PC-3 (cell line): ENCODE results near the gene B4GALNT3. TPM values are rescaled to one million over a fixed set of nuclear protein-coding genes. Genes with fewer than 3 reads are reported as not detected.

ENCODE experiments used
- ATAC-seq: fragments of 200-7000 bp; cut with Tn5 transposase; 2 replicates; pipeline ENCODE4 v1.9.1; 2020; ENCODE audit warnings: mild to moderate bottlenecking, moderate library complexity
- BruUV-seq: library from RNA; stranded (reverse); fragments of 400-500 nt; replicated peaks from 2 replicates; lab custom pipeline; 2021; lab: Mats Ljungman, UMichigan
- CTCF ChIA-PET: fragments of 300-600 bp; sonication (Branson Sonifier 250); formaldehyde crosslinking; loops from one replicate; lab custom pipeline; 2022; ENCODE audit warnings: antibody characterized with exemption; lab: Charles Lee
- POLR2A ChIA-PET: fragments of 300-600 bp; sonication (Branson Sonifier 250); formaldehyde crosslinking; loops from one replicate; lab custom pipeline; 2022; ENCODE audit warnings: antibody characterized with exemption; ENCODE audit not compliant: unreplicated experiment; lab: Charles Lee
- DNase-seq: peaks from one replicate; pipeline ENCODE4 v3.0.0-alpha.2; 2015
- H2AFZ ChIP-seq: fragments of 300-600 bp; sonication (generic); 2 replicates; pipeline ENCODE4 v1.6.0; 2016; ENCODE audit warnings: antibody characterized with exemption, low read length
- H3F3A ChIP-seq: fragments of 300-600 bp; sonication (generic); one replicate; pipeline ENCODE4 v1.6.0; 2017; ENCODE audit warnings: antibody characterized with exemption, low read length, control low read depth, mild to moderate bottlenecking; ENCODE audit not compliant: unreplicated experiment
- H3K27ac ChIP-seq: fragments of 300-600 bp; sonication (generic); 2 replicates; pipeline ENCODE4 v1.5.1; 2016; ENCODE audit warnings: mild to moderate bottlenecking, low read length
- H3K27me3 ChIP-seq: fragments of 300-600 bp; sonication (generic); 2 replicates; pipeline ENCODE4 v1.6.1; 2016; ENCODE audit warnings: low read length, mixed read lengths
- H3K36me3 ChIP-seq: fragments of 300-600 bp; sonication (generic); 2 replicates; pipeline ENCODE4 v1.6.1; 2016; ENCODE audit warnings: low read depth, mixed run types, low read length, mixed read lengths
- H3K4me1 ChIP-seq: fragments of 300-600 bp; sonication (generic); 2 replicates; pipeline ENCODE4 v1.5.1; 2016; ENCODE audit warnings: low read length; ENCODE audit not compliant: insufficient read depth
- H3K4me2 ChIP-seq: fragments of 300-600 bp; sonication (generic); 2 replicates; pipeline ENCODE4 v1.6.0; 2016; ENCODE audit warnings: low read length
- H3K4me3 ChIP-seq: fragments of 300-600 bp; sonication (generic); 2 replicates; pipeline ENCODE4 v1.5.1; 2016; ENCODE audit warnings: mild to moderate bottlenecking, low read length, mixed read lengths
- H3K79me2 ChIP-seq: fragments of 300-600 bp; sonication (generic); 2 replicates; pipeline ENCODE4 v1.6.1; 2017; ENCODE audit warnings: low read length, mixed read lengths
- H3K9ac ChIP-seq: fragments of 300-600 bp; sonication (generic); 2 replicates; pipeline ENCODE4 v1.6.0; 2016; ENCODE audit warnings: mild to moderate bottlenecking, low read length
- H3K9me2 ChIP-seq: fragments of 300-600 bp; sonication (generic); replicated peaks from 2 replicates; pipeline ENCODE4 v1.6.1; 2016; ENCODE audit warnings: mixed run types, low read length, mixed read lengths
- H3K9me3 ChIP-seq: fragments of 300-600 bp; sonication (generic); 2 replicates; pipeline ENCODE4 v1.6.1; 2016; ENCODE audit warnings: low read length, mixed read lengths
- H4K20me1 ChIP-seq: fragments of 300-600 bp; sonication (generic); 2 replicates; pipeline ENCODE4 v1.6.1; 2016; ENCODE audit warnings: low read length, mixed read lengths
- CTCF ChIP-seq: fragments of 300-600 bp; sonication (generic); conservative IDR thresholded peaks from 2 replicates; pipeline ENCODE4 v1.5.1; 2017; ENCODE audit warnings: antibody characterized with exemption, low read depth, mild to moderate bottlenecking, low read length
- EZH2 ChIP-seq: fragments of 300-600 bp; sonication (generic); IDR thresholded peaks from one replicate; pipeline ENCODE4 v1.6.1; 2017; ENCODE audit warnings: antibody characterized with exemption, mild to moderate bottlenecking, low read length; ENCODE audit not compliant: unreplicated experiment
- EZH2phosphoT487 ChIP-seq: fragments of 300-600 bp; sonication (generic); IDR thresholded peaks from 2 replicates; pipeline ENCODE4 v1.6.1; 2018; ENCODE audit warnings: mild to moderate bottlenecking, antibody characterized with exemption, low read length, borderline replicate concordance
- intact Hi-C: fragments of 100-400 bp; cut with micrococcal nuclease; formaldehyde crosslinking; loops from 2 replicates; pipeline ENCODE4 v1.9.0; 2023
- total RNA-seq: library from RNA; depleted of rRNA; stranded (reverse); fragments of >200 nt; gene quantifications from 2 replicates; pipeline ENCODE4 v1.2.3, GENCODE V29; 2014

Gene B4GALNT3
- total RNA-seq, 1 experiment from 2014 or later, result 3.7 TPM

- no peaks in the 10 kb centered on the region for H3F3A ChIP-seq
- H2AFZ ChIP-seq, result no peak overlapping the region
- no peak overlapping the region for H3K9ac ChIP-seq
- no peaks in the 10 kb centered on the region for H4K20me1 ChIP-seq
- TF ChIP-seq EZH2, result no peak
- no peak for TF ChIP-seq EZH2phosphoT487
- no peak for TF ChIP-seq CTCF
- no peaks in the 10 kb centered on the region for H3K36me3 ChIP-seq
- H3K27ac ChIP-seq, result no peak overlapping the region
- CTCF ChIA-PET, result no interaction called here
- no peak overlapping the region for H3K4me2 ChIP-seq
- peaks cover 9% of the 10 kb centered on the region; the same call in 1 of the 2 replicates for H3K4me1 ChIP-seq
- ATAC-seq (no peak), DNase-seq (no peak)
- H3K4me3 ChIP-seq, result no peak overlapping the region
- H3K79me2 ChIP-seq, result no peaks in the 10 kb centered on the region
- H3K9me3 ChIP-seq, result no peaks in the 10 kb centered on the region
- H3K9me2 ChIP-seq, result no peaks in the 10 kb centered on the region
- no peaks in the 10 kb centered on the region for H3K27me3 ChIP-seq
- BruUV-seq, result no TSS peak
- POLR2A ChIA-PET, result no interaction called here
- intact Hi-C loops, result no loop called here
These were observed 4.9 kb upstream of the B4GALNT3 start for GRCh38 chr12:454833-455232.

DNA sequence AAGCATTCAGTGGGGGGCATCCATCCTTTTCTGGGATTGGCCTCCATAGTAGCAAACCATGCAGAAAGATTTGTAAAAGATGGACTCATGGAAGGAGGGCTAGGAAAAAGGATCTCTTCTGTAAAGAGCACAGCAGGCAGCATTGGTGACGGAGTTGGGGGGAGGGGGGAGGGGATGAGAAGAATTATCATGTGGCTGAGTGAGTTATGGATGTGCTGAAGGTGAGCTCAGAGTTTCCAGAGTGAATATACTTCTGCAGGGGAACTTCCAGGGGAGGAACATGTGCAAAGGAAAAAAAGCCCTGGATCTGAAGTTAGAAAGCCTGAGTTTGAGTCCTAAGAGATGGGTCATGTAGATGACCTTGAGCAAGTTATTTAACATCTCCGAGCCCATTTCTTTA, 3.9 kb upstream of the B4GALNT3 start:
- Histone ChIP-seq H3K9me2 (no peaks in the 10 kb centered on the region), H4K20me1 (no peaks in the 10 kb centered on the region), H2AFZ (no peak overlapping the region), H3K27ac (no peak overlapping the region), H3K27me3 (no peaks in the 10 kb centered on the region), H3K9ac (no peak overlapping the region), H3K9me3 (no peaks in the 10 kb centered on the region), H3F3A (no peaks in the 10 kb centered on the region), H3K79me2 (no peaks in the 10 kb centered on the region), H3K36me3 (no peaks in the 10 kb centered on the region), H3K4me3 (no peak overlapping the region), H3K4me2 (no peak overlapping the region), H3K4me1 (peaks cover 4% of the 10 kb centered on the region; the same call in 1 of the 2 replicates)
- intact Hi-C loops, result no loop called here
- CTCF ChIA-PET, result interaction anchor here (0.6 kb wide), 1 partner anchor 47 kb away, joined by 3 read pairs; no protein-coding TSS in a partner anchor
- POLR2A ChIA-PET, result no interaction called here
- TF ChIP-seq EZH2phosphoT487 (no peak), EZH2 (no peak), CTCF (no peak)
- DNase-seq (no peak), ATAC-seq (no peak)
- no TSS peak for BruUV-seq

DNA sequence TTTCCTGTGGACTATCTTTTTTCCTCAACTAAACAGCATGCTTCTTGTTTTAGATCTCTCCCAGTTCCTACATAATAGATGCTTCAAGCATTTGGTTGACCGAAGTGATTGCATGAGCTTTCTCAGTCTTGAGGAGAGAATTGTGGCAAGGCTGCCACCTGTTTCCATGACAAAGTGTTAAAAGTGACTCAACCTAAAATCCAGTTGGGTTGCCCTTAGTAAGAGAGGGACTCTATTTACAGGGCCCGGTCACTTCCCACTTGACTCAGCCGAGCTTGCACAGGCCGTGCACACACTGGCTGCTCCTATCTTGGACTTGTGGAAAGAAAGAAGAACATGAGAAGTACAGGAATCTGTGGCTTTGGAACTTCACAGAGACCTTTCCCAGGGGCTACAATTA, 2.1 kb upstream of the B4GALNT3 start:
- BruUV-seq, result no TSS peak
- ATAC-seq (peak; percentile 48), DNase-seq (peak; percentile 55)
- intact Hi-C loops, result no loop called here
- Histone ChIP-seq H3K9ac (no peak overlapping the region), H3K27ac (no peak overlapping the region), H3K4me1 (peaks cover 6% of the 10 kb centered on the region), H3K4me2 (no peak overlapping the region), H3F3A (no peaks in the 10 kb centered on the region), H3K4me3 (no peak overlapping the region), H3K9me2 (no peaks in the 10 kb centered on the region), H2AFZ (no peak overlapping the region), H4K20me1 (no peaks in the 10 kb centered on the region), H3K9me3 (no peaks in the 10 kb centered on the region), H3K27me3 (no peaks in the 10 kb centered on the region), H3K36me3 (no peaks in the 10 kb centered on the region), H3K79me2 (no peaks in the 10 kb centered on the region)
- TF ChIP-seq CTCF, result no peak
- TF ChIP-seq EZH2, result no peak
- TF ChIP-seq EZH2phosphoT487, result no peak
- POLR2A ChIA-PET, result no interaction called here
- CTCF ChIA-PET, result no interaction called here
